ENCODE results near the gene OR14C36. TPM values are rescaled to one million over a fixed set of nuclear protein-coding genes. Genes with fewer than 3 reads are reported as not detected.

The OR14C36 gene
- total RNA-seq, 1 donor from 2014 or later = not detected

- DNase-seq (ENCODE audit: low spot score, unreplicated experiment) = no peak
- no peaks in the 10 kb centered on the region for H3K4me1 Mint-ChIP-seq (ENCODE audit: low read depth)
- no peaks in the 10 kb centered on the region for H3K36me3 Mint-ChIP-seq (ENCODE audit: insufficient read depth)
- H3K4me3 Mint-ChIP-seq (ENCODE audit: low read depth) = no peak within 1 kb of the TSS
- peaks cover 68% of the 10 kb centered on the region for H3K9me3 Mint-ChIP-seq (ENCODE audit: low read depth)
- TF ChIP-seq, protein P1, sequence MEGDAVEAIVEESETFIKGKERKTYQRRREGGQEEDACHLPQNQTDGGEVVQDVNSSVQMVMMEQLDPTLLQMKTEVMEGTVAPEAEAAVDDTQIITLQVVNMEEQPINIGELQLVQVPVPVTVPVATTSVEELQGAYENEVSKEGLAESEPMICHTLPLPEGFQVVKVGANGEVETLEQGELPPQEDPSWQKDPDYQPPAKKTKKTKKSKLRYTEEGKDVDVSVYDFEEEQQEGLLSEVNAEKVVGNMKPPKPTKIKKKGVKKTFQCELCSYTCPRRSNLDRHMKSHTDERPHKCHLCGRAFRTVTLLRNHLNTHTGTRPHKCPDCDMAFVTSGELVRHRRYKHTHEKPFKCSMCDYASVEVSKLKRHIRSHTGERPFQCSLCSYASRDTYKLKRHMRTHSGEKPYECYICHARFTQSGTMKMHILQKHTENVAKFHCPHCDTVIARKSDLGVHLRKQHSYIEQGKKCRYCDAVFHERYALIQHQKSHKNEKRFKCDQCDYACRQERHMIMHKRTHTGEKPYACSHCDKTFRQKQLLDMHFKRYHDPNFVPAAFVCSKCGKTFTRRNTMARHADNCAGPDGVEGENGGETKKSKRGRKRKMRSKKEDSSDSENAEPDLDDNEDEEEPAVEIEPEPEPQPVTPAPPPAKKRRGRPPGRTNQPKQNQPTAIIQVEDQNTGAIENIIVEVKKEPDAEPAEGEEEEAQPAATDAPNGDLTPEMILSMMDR (IDR thresholded peaks at IDR 0.05; ENCODE audit: unreplicated experiment) = no peak
- no peaks in the 10 kb centered on the region for H3K27me3 Mint-ChIP-seq
- H3K27ac Mint-ChIP-seq = no peak within 1 kb of the TSS
Measured at GRCh38 chr1:248324468-248324867, 24.1 kb upstream of the OR14C36 start, which contains the start of gene OR2M7. TSS of gene OR2M7 (minus strand) at chr1:248324568. CDS start at chr1:248324568, 0 bp downstream.

DNA sequence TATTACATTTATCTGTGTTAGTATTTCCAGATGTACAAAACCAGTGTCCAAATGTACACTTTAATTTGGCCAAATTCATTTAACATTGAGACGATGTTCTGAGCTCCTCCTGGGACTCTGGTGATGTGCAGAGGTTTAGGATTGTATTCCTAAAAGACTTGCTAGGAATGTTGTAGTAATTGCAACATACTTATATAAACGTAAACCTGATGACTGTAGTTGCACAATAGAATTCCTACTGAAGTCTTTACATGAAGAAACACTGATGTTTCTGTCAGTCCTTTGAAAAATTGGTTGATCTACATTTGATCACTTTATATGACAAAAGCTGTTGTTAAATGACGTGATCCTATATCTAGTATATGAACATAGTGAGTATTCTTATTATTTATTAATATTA is 5.1 kb upstream of the OR14C36 start:
- Mint-ChIP-seq H3K4me1 (ENCODE audit: low read depth) (no peaks in the 10 kb centered on the region), H3K9me3 (ENCODE audit: low read depth) (peaks cover 47% of the 10 kb centered on the region)

GRCh38 chr1:248359415-248359814 is 10.8 kb downstream of the OR14C36 start:
- H3K4me1 Mint-ChIP-seq (ENCODE audit: low read depth) = no peaks in the 10 kb centered on the region
- H3K36me3 Mint-ChIP-seq (ENCODE audit: insufficient read depth) = no peaks in the 10 kb centered on the region
- peaks cover 56% of the 10 kb centered on the region for H3K9me3 Mint-ChIP-seq (ENCODE audit: low read depth)
- no peak overlapping the region for H3K27ac Mint-ChIP-seq
- no peak overlapping the region for H3K4me3 Mint-ChIP-seq (ENCODE audit: low read depth)
- TF ChIP-seq, protein P1 (IDR thresholded peaks at IDR 0.05; ENCODE audit: unreplicated experiment) = no peak
- H3K27me3 Mint-ChIP-seq = no peaks in the 10 kb centered on the region
- no peak for DNase-seq (ENCODE audit: low spot score, unreplicated experiment)

More for the DNA sequence above, 5.1 kb upstream of the OR14C36 start:
- TF ChIP-seq, protein P1 (IDR thresholded peaks at IDR 0.05; ENCODE audit: unreplicated experiment) = no peak
- Mint-ChIP-seq H3K4me3 (ENCODE audit: low read depth) (no peak overlapping the region), H3K36me3 (ENCODE audit: insufficient read depth) (peaks cover 1% of the 10 kb centered on the region), H3K27me3 (no peaks in the 10 kb centered on the region), H3K27ac (no peak overlapping the region)
- no peak for DNase-seq (ENCODE audit: low spot score, unreplicated experiment)

- Mint-ChIP-seq H3K36me3 (ENCODE audit: insufficient read depth) (no peaks in the 10 kb centered on the region), H3K4me1 (ENCODE audit: low read depth) (no peaks in the 10 kb centered on the region), H3K27me3 (no peaks in the 10 kb centered on the region), H3K27ac (no peak within 1 kb of the TSS), H3K9me3 (ENCODE audit: low read depth) (peaks cover 68% of the 10 kb centered on the region), H3K4me3 (ENCODE audit: low read depth) (no peak within 1 kb of the TSS)
- TF ChIP-seq, protein P1 (IDR thresholded peaks at IDR 0.05; ENCODE audit: unreplicated experiment) = no peak
- DNase-seq (ENCODE audit: low spot score, unreplicated experiment) = no peak
Measured at GRCh38 chr1:248361121-248361715, 12.6 kb downstream of the OR14C36 start, which contains the start of gene OR2T4. TSS of gene OR2T4 (plus strand) at chr1:248361665. CDS start at chr1:248361665, 0 bp downstream.

GRCh38 chr1:248366609-248367008 is 18.0 kb downstream of the OR14C36 start:
- H3K27ac Mint-ChIP-seq = no peak overlapping the region
- H3K36me3 Mint-ChIP-seq (ENCODE audit: insufficient read depth) = no peaks in the 10 kb centered on the region
- no peaks in the 10 kb centered on the region for H3K27me3 Mint-ChIP-seq
- H3K4me3 Mint-ChIP-seq (ENCODE audit: low read depth) = no peak overlapping the region
- peaks cover 65% of the 10 kb centered on the region for H3K9me3 Mint-ChIP-seq (ENCODE audit: low read depth)
- H3K4me1 Mint-ChIP-seq (ENCODE audit: low read depth) = no peaks in the 10 kb centered on the region
- TF ChIP-seq, protein P1 (IDR thresholded peaks at IDR 0.05; ENCODE audit: unreplicated experiment) = no peak
- DNase-seq (ENCODE audit: low spot score, unreplicated experiment) = no peak
